ENCODE results near the gene ELAVL3.

Gene ELAVL3

GRCh38 chr19:11480715-11481533, at the start of gene ELAVL3:
TSS of gene ELAVL3 (minus strand) at chr19:11481046. CDS start at chr19:11480608, 438 bp downstream.
- peak; percentile 78 for DNase-seq

GRCh38 chr19:11530432-11530831, 49.6 kb upstream of the ELAVL3 start:
- DNase-seq: peak; percentile 92

- DNase-seq: peak; percentile 95
Measured at GRCh38 chr19:11528551-11529341, 47.9 kb upstream of the ELAVL3 start, which contains the start of gene ECSIT. TSS of gene ECSIT (minus strand) at chr19:11529134. CDS start at chr19:11519170, 9,964 bp downstream.

- DNase-seq: no peak
Measured at GRCh38 chr19:11519138-11519537, 38.3 kb upstream of the ELAVL3 start.

GRCh38 chr19:11513946-11514345, 33.1 kb upstream of the ELAVL3 start:
- DNase-seq: no peak

GRCh38 chr19:11510444-11510843, 29.6 kb upstream of the ELAVL3 start:
- no peak for DNase-seq

- no peak for DNase-seq
Measured at GRCh38 chr19:11507370-11508078, 26.7 kb upstream of the ELAVL3 start.

- no peak for DNase-seq
Measured at GRCh38 chr19:11506967-11507366, 26.1 kb upstream of the ELAVL3 start.

- no peak for DNase-seq
Measured at GRCh38 chr19:11506101-11506555, 25.3 kb upstream of the ELAVL3 start.

- DNase-seq: peak; percentile 96
Measured at GRCh38 chr19:11505504-11506100, 24.8 kb upstream of the ELAVL3 start, which contains the start of gene ZNF653. TSS of gene ZNF653 (minus strand) at chr19:11505839. CDS start at chr19:11505786, 53 bp downstream.

- DNase-seq: peak; percentile 93
Measured at GRCh38 chr19:11505032-11505503, 24.2 kb upstream of the ELAVL3 start.

GRCh38 chr19:11504502-11505031, 23.7 kb upstream of the ELAVL3 start:
- no peak for DNase-seq

- DNase-seq: no peak
Measured at GRCh38 chr19:11499890-11500420, 19.1 kb upstream of the ELAVL3 start.

- DNase-seq: no peak
Measured at GRCh38 chr19:11499220-11499726, 18.4 kb upstream of the ELAVL3 start.

GRCh38 chr19:11496391-11497163, 15.7 kb upstream of the ELAVL3 start:
- DNase-seq: peak; percentile 37

- no peak for DNase-seq
Measured at GRCh38 chr19:11495885-11496284, 15.0 kb upstream of the ELAVL3 start.

GRCh38 chr19:11495481-11495880, 14.6 kb upstream of the ELAVL3 start:
- no peak for DNase-seq

GRCh38 chr19:11494634-11495285, 13.9 kb upstream of the ELAVL3 start:
- DNase-seq: no peak

GRCh38 chr19:11489378-11489777, 8.5 kb upstream of the ELAVL3 start:
- DNase-seq: no peak
